ENCODE measurements around the gene CMTM8. TPM values are rescaled to one million over a fixed set of nuclear protein-coding genes. Genes with fewer than 3 reads are reported as not detected.
"Not testable (repeated sequence)": the region's sequence is repeated elsewhere in the genome, so short reads cannot be mapped to it uniquely, and the experiment has no call there.

The CMTM8 gene
- total and polyA plus RNA-seq, 5 experiments from 2014 or later: 2.0 to 8.6 (median 2.8) TPM

DNA sequence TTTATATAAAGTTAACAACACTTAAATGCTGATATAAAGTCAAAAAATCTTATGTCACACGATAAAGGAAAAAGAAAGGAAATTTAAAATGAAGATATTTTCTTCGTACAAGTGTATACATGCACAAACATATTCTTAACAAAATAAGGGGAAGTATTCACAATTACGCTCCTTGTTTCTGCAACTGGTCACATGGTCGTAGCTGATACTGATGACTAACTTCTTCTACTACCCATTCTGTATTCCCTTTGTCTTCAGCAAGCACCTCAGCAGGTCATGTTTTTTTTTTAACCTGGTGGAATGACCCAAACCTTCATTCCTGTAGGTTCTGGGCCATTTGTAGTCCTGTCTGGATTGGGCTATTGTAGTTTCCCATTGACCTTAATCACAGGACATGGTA is 30.0 kb upstream of the CMTM8 start:
- no peak for DNase-seq

GRCh38 chr3:32215185-32215584 is 23.3 kb upstream of the CMTM8 start:
- POLR2A ChIA-PET: no interaction called here
- Mint-ChIP-seq H3K36me3 (peaks cover 0 to 2% (median 2%) of the 10 kb centered on the region in 3 donors), H3K4me3 (no peak overlapping the region), H3K27ac (no peak overlapping the region), H3K9me3 (peaks cover 0 to 15% (median 9%) of the 10 kb centered on the region in 9 donors), H3K4me1 (no peaks in the 10 kb centered on the region), H3K27me3 (peaks cover 0 to 5% (median 0%) of the 10 kb centered on the region in 5 donors)
- no peak for DNase-seq
- no peak for ATAC-seq

More for the DNA sequence above, 30.0 kb upstream of the CMTM8 start:
- Mint-ChIP-seq H3K9me3 (no peaks in the 10 kb centered on the region), H3K36me3 (no peaks in the 10 kb centered on the region), H3K27me3 (peaks cover 0 to 3% (median 0%) of the 10 kb centered on the region in 5 donors), H3K4me1 (no peaks in the 10 kb centered on the region), H3K27ac (no peak overlapping the region), H3K4me3 (no peak overlapping the region)
- ATAC-seq: no peak
- POLR2A ChIA-PET: no interaction called here

- ATAC-seq (no peak), DNase-seq (no peak)
- POLR2A ChIA-PET: no interaction called here
- peaks cover 0 to 6% (median 3%) of the 10 kb centered on the region in 3 donors for H3K36me3 Mint-ChIP-seq
- peaks cover 0 to 18% (median 10%) of the 10 kb centered on the region in 9 donors for H3K9me3 Mint-ChIP-seq
- no peak overlapping the region for H3K27ac Mint-ChIP-seq
- peaks cover 0 to 5% (median 0%) of the 10 kb centered on the region in 5 donors for H3K27me3 Mint-ChIP-seq
- no peak overlapping the region for H3K4me3 Mint-ChIP-seq
- peaks cover 0 to 1% (median 0%) of the 10 kb centered on the region in 4 donors for H3K4me1 Mint-ChIP-seq
Observed at GRCh38 chr3:32216172-32216783, 22.2 kb upstream of the CMTM8 start.

DNA sequence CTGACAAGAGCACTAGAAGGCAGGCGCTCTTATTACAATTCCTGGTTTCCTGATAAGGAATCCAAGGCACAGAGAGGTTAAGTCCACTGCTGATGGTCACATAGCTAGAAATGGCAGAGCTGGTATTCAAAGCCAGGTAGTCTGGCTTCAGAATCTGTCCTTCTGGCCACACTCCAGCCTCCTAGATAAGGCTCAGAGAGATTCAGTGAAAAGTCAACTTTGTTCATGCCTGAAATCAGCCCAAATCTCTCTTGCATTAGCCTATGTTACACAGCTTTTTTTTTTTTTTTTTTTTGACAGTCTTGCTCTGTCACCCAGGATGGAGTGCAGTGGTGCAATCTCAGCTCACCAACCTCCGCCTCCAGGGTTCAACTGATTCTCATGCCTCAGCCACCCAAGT is 21.1 kb upstream of the CMTM8 start:
- H3K36me3 Mint-ChIP-seq: peaks cover 0 to 10% (median 3%) of the 10 kb centered on the region in 3 donors
- no peak overlapping the region for H3K4me3 Mint-ChIP-seq
- POLR2A ChIA-PET: no interaction called here
- peaks cover 0 to 5% (median 0%) of the 10 kb centered on the region in 5 donors for H3K27me3 Mint-ChIP-seq
- ATAC-seq (no peak), DNase-seq (no peak)
- no peak overlapping the region for H3K27ac Mint-ChIP-seq
- peaks cover 0 to 6% (median 0%) of the 10 kb centered on the region in 4 donors for H3K4me1 Mint-ChIP-seq
- peaks cover 0 to 20% (median 10%) of the 10 kb centered on the region in 9 donors for H3K9me3 Mint-ChIP-seq

- Mint-ChIP-seq H3K9me3 (peaks cover 0 to 22% (median 10%) of the 10 kb centered on the region in 9 donors), H3K36me3 (peaks cover 0 to 12% (median 3%) of the 10 kb centered on the region in 3 donors), H3K27me3 (peaks cover 0 to 10% (median 2%) of the 10 kb centered on the region in 5 donors), H3K27ac (no peak overlapping the region), H3K4me3 (no peak overlapping the region), H3K4me1 (peaks cover 0 to 7% (median 0%) of the 10 kb centered on the region in 4 donors)
- DNase-seq (no peak), ATAC-seq (no peak)
- POLR2A ChIA-PET: no interaction called here
Observed at GRCh38 chr3:32219537-32219936, 18.9 kb upstream of the CMTM8 start.

- Mint-ChIP-seq H3K4me3 (no peak overlapping the region), H3K4me1 (peaks cover 0 to 7% (median 0%) of the 10 kb centered on the region in 4 donors), H3K36me3 (peaks cover 0 to 12% (median 3%) of the 10 kb centered on the region in 3 donors), H3K27me3 (peaks cover 0 to 10% (median 2%) of the 10 kb centered on the region in 5 donors), H3K27ac (no peak overlapping the region), H3K9me3 (peaks cover 0 to 22% (median 10%) of the 10 kb centered on the region in 9 donors)
- DNase-seq (no peak), ATAC-seq (no peak)
- POLR2A ChIA-PET: no interaction called here
Observed at GRCh38 chr3:32220006-32220405, 18.5 kb upstream of the CMTM8 start.

DNA sequence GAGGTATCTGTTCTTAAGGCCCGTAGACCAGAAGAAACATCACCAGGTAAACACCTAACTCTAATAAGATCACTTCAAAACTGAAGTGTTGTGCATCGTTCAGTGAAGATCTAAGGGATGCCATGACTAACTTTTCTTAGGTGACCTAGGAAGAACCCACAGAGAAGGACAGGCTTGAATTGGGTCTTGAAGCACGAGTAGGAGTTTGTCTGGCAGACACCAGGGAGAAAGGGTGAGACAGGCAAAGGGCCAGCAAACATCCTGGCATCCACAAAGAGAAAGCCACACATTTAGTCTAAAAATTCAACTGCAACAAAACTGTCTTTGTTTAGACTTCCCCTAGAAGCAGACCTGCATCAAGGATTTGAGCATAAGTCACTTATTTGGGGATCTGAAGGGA is 15.5 kb upstream of the CMTM8 start:
- no peak overlapping the region for H3K4me3 Mint-ChIP-seq
- DNase-seq: no peak
- H3K4me1 Mint-ChIP-seq: peaks cover 0 to 7% (median 0%) of the 10 kb centered on the region in 4 donors
- H3K27me3 Mint-ChIP-seq: peaks cover 0 to 10% (median 3%) of the 10 kb centered on the region in 5 donors
- no peak overlapping the region for H3K27ac Mint-ChIP-seq
- peaks cover 0 to 12% (median 6%) of the 10 kb centered on the region in 3 donors for H3K36me3 Mint-ChIP-seq
- POLR2A ChIA-PET: no interaction called here
- H3K9me3 Mint-ChIP-seq: peaks cover 0 to 26% (median 10%) of the 10 kb centered on the region in 9 donors
- no peak for ATAC-seq

- DNase-seq (no peak), ATAC-seq (no peak)
- H3K27me3 Mint-ChIP-seq: peaks cover 0 to 9% (median 3%) of the 10 kb centered on the region in 5 donors
- H3K4me3 Mint-ChIP-seq: no peak overlapping the region
- H3K4me1 Mint-ChIP-seq: peaks cover 0 to 7% (median 0%) of the 10 kb centered on the region in 4 donors
- H3K36me3 Mint-ChIP-seq: peaks cover 0 to 12% (median 6%) of the 10 kb centered on the region in 3 donors
- POLR2A ChIA-PET: no interaction called here
- H3K27ac Mint-ChIP-seq: no peak overlapping the region
- peaks cover 0 to 20% (median 6%) of the 10 kb centered on the region in 9 donors for H3K9me3 Mint-ChIP-seq
Observed at GRCh38 chr3:32224016-32224516, 14.4 kb upstream of the CMTM8 start.

DNA sequence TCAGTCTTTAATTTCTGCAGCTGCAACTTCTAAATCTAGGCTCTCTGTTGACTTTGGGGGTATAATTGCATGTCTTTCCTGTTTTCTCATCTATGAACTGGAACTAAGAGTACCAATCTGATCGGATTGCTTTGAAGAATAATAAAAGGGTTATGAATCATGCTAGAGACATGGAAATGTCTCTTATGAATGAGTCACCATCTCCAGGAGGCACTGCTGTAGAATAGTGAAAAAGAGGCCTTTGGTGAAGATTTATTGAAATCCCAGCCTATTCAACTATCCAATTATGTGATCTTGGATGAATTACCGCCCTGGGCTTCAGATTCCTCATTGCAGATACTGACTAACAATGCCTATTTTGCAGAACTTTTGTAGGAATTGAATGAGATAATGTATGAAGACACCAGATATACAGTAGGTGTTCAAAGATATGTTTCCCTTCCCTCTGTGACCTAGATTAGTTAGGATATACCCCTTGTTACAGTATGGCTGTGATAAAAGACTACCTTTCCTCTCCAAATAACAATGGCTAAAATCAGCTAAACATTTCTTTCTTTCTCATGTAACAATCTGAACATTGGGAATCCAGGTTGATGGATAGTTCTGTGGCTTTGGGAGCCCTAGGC is 11.5 kb upstream of the CMTM8 start:
- peaks cover 0 to 8% (median 0%) of the 10 kb centered on the region in 9 donors for H3K9me3 Mint-ChIP-seq
- H3K36me3 Mint-ChIP-seq: peaks cover 0 to 5% (median 3%) of the 10 kb centered on the region in 3 donors
- peaks cover 0 to 4% (median 0%) of the 10 kb centered on the region in 4 donors for H3K4me1 Mint-ChIP-seq
- no peak for ATAC-seq
- no peak overlapping the region for H3K4me3 Mint-ChIP-seq
- peaks cover 0 to 9% (median 3%) of the 10 kb centered on the region in 5 donors for H3K27me3 Mint-ChIP-seq
- POLR2A ChIA-PET: no interaction called here
- DNase-seq: no peak
- H3K27ac Mint-ChIP-seq: no peak overlapping the region

GRCh38 chr3:32228743-32229142 is 9.7 kb upstream of the CMTM8 start:
- H3K4me3 Mint-ChIP-seq, H3K36me3 Mint-ChIP-seq, H3K27me3 Mint-ChIP-seq, ATAC-seq, H3K4me1 Mint-ChIP-seq, POLR2A ChIA-PET, H3K27ac Mint-ChIP-seq, DNase-seq, H3K9me3 Mint-ChIP-seq: not testable (repeated sequence)

- Mint-ChIP-seq H3K9me3 (peaks cover 0 to 4% (median 0%) of the 10 kb centered on the region in 9 donors), H3K36me3 (peaks cover 0 to 3% (median 0%) of the 10 kb centered on the region in 3 donors), H3K4me1 (no peaks in the 10 kb centered on the region), H3K27ac (no peak overlapping the region), H3K27me3 (peaks cover 0 to 6% (median 2%) of the 10 kb centered on the region in 5 donors), H3K4me3 (no peak overlapping the region)
- POLR2A ChIA-PET: no interaction called here
- ATAC-seq: no peak
- no peak for DNase-seq
Observed at GRCh38 chr3:32229565-32229964, 8.9 kb upstream of the CMTM8 start.

- peak overlapping the region in 2 of 10 donors; percentile 4 to 19 for H3K27ac Mint-ChIP-seq
- H3K4me1 Mint-ChIP-seq: peaks cover 21 to 47% (median 26%) of the 10 kb centered on the region in 4 donors
- POLR2A ChIA-PET: no interaction called here
Observed at GRCh38 chr3:32236377-32236776, 2.1 kb upstream of the CMTM8 start.

More at GRCh38 chr3:32236377-32236776, 2.1 kb upstream of the CMTM8 start:
- no peak for DNase-seq
- Mint-ChIP-seq H3K36me3 (no peaks in the 10 kb centered on the region), H3K4me3 (peak overlapping the region in 3 of 10 donors; percentile 21 to 31 (median 25)), H3K27me3 (no peaks in the 10 kb centered on the region), H3K9me3 (no peaks in the 10 kb centered on the region)
- ATAC-seq: no peak
